B cell (primary cell): Measurements from ENCODE around the gene CASP9. TPM values are rescaled to one million over a fixed set of nuclear protein-coding genes. Genes with fewer than 3 reads are reported as not detected.

ENCODE experiments used
- ATAC-seq: fragments of 200-7000 bp; cut with Tn5 transposase; one replicate; pipeline ENCODE4 v1.10.0; 2021; ENCODE audit warnings: low read depth, mild to moderate bottlenecking, moderate number of reproducible peaks, moderate library complexity
- CTCF ChIA-PET: fragments of 350-600 bp; sonication (Branson Sonifier 250); formaldehyde crosslinking; loops from one replicate; lab custom pipeline; 2021; ENCODE audit warnings: antibody characterized with exemption, inconsistent platforms; lab: Charles Lee
- POLR2A ChIA-PET: fragments of 350-600 bp; sonication (Branson Sonifier 250); formaldehyde crosslinking; loops from one replicate; lab custom pipeline; 2021; ENCODE audit warnings: antibody characterized with exemption; lab: Charles Lee
- DNase-seq: peaks from one replicate; pipeline ENCODE4 v3.0.0; 2013
- H2AFZ ChIP-seq: 2 replicates; pipeline ENCODE4 v1.6.1; 2012; ENCODE audit warnings: mild to moderate bottlenecking, low read depth, low read length; ENCODE audit not compliant: insufficient read depth, poor library complexity, severe bottlenecking
- H3K27ac ChIP-seq, 2 donors: 1 replicate in 1 of 2; 2 replicates in 1 of 2; pipeline ENCODE4 v1.5.1; 2012 to 2013; ENCODE audit warnings: low read length in 2 of 2, mild to moderate bottlenecking in 2 of 2, moderate library complexity in 1 of 2
- H3K27me3 ChIP-seq, 4 experiments: fragments of 200-600 bp in 1 of 4; sonication (generic) in 1 of 4; replicated peaks in 1 of 4; 1 replicate in 2 of 4; 2 replicates in 2 of 4; pipeline versions ENCODE4 v1.6.1 to v1.7.0; 2013 to 2016; ENCODE audit warnings: low read length in 3 of 4, mild to moderate bottlenecking in 2 of 4, mixed read lengths in 1 of 4, moderate library complexity in 1 of 4; ENCODE audit not compliant: insufficient read depth in 4 of 4, control insufficient read depth in 3 of 4; ENCODE audit errors: control extremely low read depth in 1 of 4
- H3K36me3 ChIP-seq, 2 experiments: replicated peaks in 1 of 2; 1 replicate in 1 of 2; 2 replicates in 1 of 2; pipeline versions ENCODE4 v1.6.1 to v1.7.1; 2013; ENCODE audit warnings: low read length in 1 of 2; ENCODE audit not compliant: insufficient read depth in 2 of 2, control insufficient read depth in 1 of 2; ENCODE audit errors: control extremely low read depth in 1 of 2, extremely low read depth in 1 of 2
- H3K4me1 ChIP-seq, 2 donors: fragments of 200-600 bp in 1 of 2; sonication (generic) in 1 of 2; 1 replicate in 1 of 2; 2 replicates in 1 of 2; pipeline versions ENCODE4 v1.5.1 to v1.6.1; 2013 to 2017; ENCODE audit warnings: low read length in 2 of 2; ENCODE audit not compliant: control insufficient read depth in 2 of 2, insufficient read depth in 2 of 2
- H3K4me2 ChIP-seq: replicated peaks from 2 replicates; pipeline ENCODE3; 2012; ENCODE audit warnings: mild to moderate bottlenecking, low read depth, low read length; ENCODE audit not compliant: poor library complexity, severe bottlenecking
- H3K4me3 ChIP-seq, 5 experiments: fragments of 200-600 bp in 1 of 5; sonication (generic) in 1 of 5; 1 replicate in 3 of 5; 2 replicates in 2 of 5; pipeline versions ENCODE4 v1.5.1 to v1.7.0; 2011 to 2016; ENCODE audit warnings: low read length in 4 of 5, mild to moderate bottlenecking in 4 of 5, low read depth in 2 of 5, control low read depth in 1 of 5, moderate library complexity in 1 of 5; ENCODE audit not compliant: insufficient read depth in 1 of 5; ENCODE audit errors: control extremely low read depth in 1 of 5, extremely low read depth in 1 of 5
- H3K79me2 ChIP-seq: fragments of 200-600 bp; sonication (generic); one replicate; pipeline ENCODE4 v1.6.0; 2016; ENCODE audit warnings: low read length; ENCODE audit not compliant: control insufficient read depth, insufficient read depth
- H3K9ac ChIP-seq: fragments of 200-600 bp; sonication (generic); 2 replicates; pipeline ENCODE4 v1.6.1; 2017; ENCODE audit warnings: mild to moderate bottlenecking, low read length, moderate library complexity
- H3K9me3 ChIP-seq, 3 donors: one replicate each; pipeline versions ENCODE4 v1.6.1 to v1.7.1; 2013; ENCODE audit warnings: low read length in 2 of 3; ENCODE audit not compliant: control insufficient read depth in 2 of 3, insufficient read depth in 1 of 3; ENCODE audit errors: control extremely low read depth in 1 of 3
- H4K20me1 ChIP-seq: 2 replicates; pipeline ENCODE4 v1.6.0; 2012; ENCODE audit warnings: mild to moderate bottlenecking, low read length; ENCODE audit not compliant: insufficient read depth, control insufficient read depth, poor library complexity, severe bottlenecking
- H3K27ac Mint-ChIP-seq: one replicate; pipeline ENCODE4 v1.8.0; 2021; ENCODE audit warnings: mixed read lengths
- H3K27me3 Mint-ChIP-seq: one replicate; pipeline ENCODE4 v1.8.0; 2021; ENCODE audit warnings: mixed read lengths
- H3K4me1 Mint-ChIP-seq: one replicate; pipeline ENCODE4 v1.8.0; 2021; ENCODE audit warnings: mixed read lengths
- H3K4me3 Mint-ChIP-seq: one replicate; pipeline ENCODE4 v1.8.0; 2021; ENCODE audit warnings: mixed read lengths
- H3K9me3 Mint-ChIP-seq: one replicate; pipeline ENCODE4 v1.8.0; 2022; ENCODE audit warnings: mixed read lengths; ENCODE audit not compliant: insufficient read depth
- CTCF ChIP-seq: fragments of 200-600 bp; IDR thresholded peaks from one replicate; pipeline ENCODE4 v1.8.0; 2022; ENCODE audit warnings: antibody characterized with exemption, mild to moderate bottlenecking
- EZH2 ChIP-seq: IDR thresholded peaks from 2 replicates; pipeline ENCODE4 v1.6.1; 2012; ENCODE audit warnings: borderline replicate concordance, low read depth, mild to moderate bottlenecking, moderate library complexity, low read length; ENCODE audit not compliant: insufficient read depth, poor library complexity, severe bottlenecking
- WGBS: methylation state at CpG from one replicate; pipeline ENCODE4 v1.1.5; 2013; ENCODE audit warnings: missing lambda C conversion rate; ENCODE audit not compliant: insufficient coverage; 5-methylcytosine and 5-hydroxymethylcytosine counted together
- intact Hi-C: fragments of 100-400 bp; cut with micrococcal nuclease; formaldehyde crosslinking; loops from one replicate; pipeline ENCODE4 v1.10.0; 2022
- polyA plus RNA-seq: library from polyadenylated mRNA; depleted of rRNA; stranded (reverse); fragments of >200 nt; gene quantifications from 2 replicates; pipeline ENCODE4 v1.2.3, GENCODE V29; 2012
- total RNA-seq, 2 donors: library from RNA; stranded (reverse); fragments of 120-200 nt in 1 of 2; gene quantifications; 1 replicate in 1 of 2; 2 replicates in 1 of 2; pipeline versions ENCODE4 v1.2.3 to v1.2.4, GENCODE V29; 2013 to 2022

Gene CASP9
- total and polyA plus RNA-seq, 2 donors (not counting 1 experiment from before 2014, with no cell fraction given): 16.8 to 22.9 TPM

- Histone ChIP-seq H3K79me2 (peaks cover 45% of the 10 kb centered on the region), H3K27me3 (no peaks in the 10 kb centered on the region), H2AFZ (no peak overlapping the region), H3K36me3 (peaks cover 0 to 31% of the 10 kb centered on the region in 2 experiments), H3K9me3 (no peaks in the 10 kb centered on the region), H3K4me3 (no peak overlapping the region), H3K9ac (no peak overlapping the region), H3K4me2 (no peak overlapping the region), H3K27ac (no peak overlapping the region), H4K20me1 (peaks cover 6% of the 10 kb centered on the region), H3K4me1 (peaks cover 8 to 10% of the 10 kb centered on the region in 2 donors)
- ChIA-PET POLR2A (no interaction called here), CTCF (no interaction called here)
- intact Hi-C loops: no loop called here
- TF ChIP-seq CTCF (no peak), EZH2 (no peak)
- WGBS: 100% methylated on average over 5 of the region's 8 CpGs
- no peaks in the 10 kb centered on the region for H3K9me3 Mint-ChIP-seq
- no peaks in the 10 kb centered on the region for H3K27me3 Mint-ChIP-seq
- H3K4me3 Mint-ChIP-seq: no peak overlapping the region
- DNase-seq (no peak), ATAC-seq (no peak)
- H3K4me1 Mint-ChIP-seq: peaks cover 26% of the 10 kb centered on the region
- no peak overlapping the region for H3K27ac Mint-ChIP-seq
Observed at GRCh38 chr1:15510611-15511405, 13.2 kb downstream of the CASP9 start.

GRCh38 chr1:15509586-15509985 lies 14.4 kb downstream of the CASP9 start:
- 92% methylated on average over 2 of the region's 7 CpGs for WGBS
- Histone ChIP-seq H4K20me1 (peaks cover 6% of the 10 kb centered on the region), H3K9ac (no peak overlapping the region), H3K4me3 (no peak overlapping the region), H3K79me2 (peaks cover 35% of the 10 kb centered on the region), H3K27ac (no peak overlapping the region), H3K9me3 (no peaks in the 10 kb centered on the region), H3K36me3 (peaks cover 0 to 43% of the 10 kb centered on the region in 2 experiments), H2AFZ (no peak overlapping the region), H3K4me1 (no peaks in the 10 kb centered on the region), H3K4me2 (no peak overlapping the region), H3K27me3 (no peaks in the 10 kb centered on the region)
- intact Hi-C loops: no loop called here
- ATAC-seq: no peak
- no peaks in the 10 kb centered on the region for H3K27me3 Mint-ChIP-seq
- DNase-seq: no peak
- CTCF ChIA-PET: interaction anchor here (1.2 kb wide), 1 partner anchor 10 kb away, joined by 3 read pairs; no protein-coding TSS in a partner anchor
- peaks cover 19% of the 10 kb centered on the region for H3K4me1 Mint-ChIP-seq
- no peaks in the 10 kb centered on the region for H3K9me3 Mint-ChIP-seq
- H3K4me3 Mint-ChIP-seq: no peak overlapping the region
- no peak for TF ChIP-seq EZH2
- TF ChIP-seq CTCF: no peak
- POLR2A ChIA-PET: no interaction called here
- H3K27ac Mint-ChIP-seq: no peak overlapping the region
